NCI-H69 (cell line): Measurements from ENCODE around the gene LIMA1.
"Not testable (repeated sequence)": the region's sequence is repeated elsewhere in the genome, so short reads cannot be mapped to it uniquely, and the experiment has no call there.

Experiments
- DNase-seq: peaks from one replicate; lab custom pipeline; 2025; lab: John Stamatoyannopoulos, UW

Gene LIMA1

GRCh38 chr12:50285253-50285652 is 1.9 kb upstream of the LIMA1 start:
- DNase-seq = no peak

- peak; percentile 66 for DNase-seq
Observed at GRCh38 chr12:50282721-50283228, 545 bp downstream of the LIMA1 start.

GRCh38 chr12:50279501-50279900 is 3.8 kb downstream of the LIMA1 start:
- no peak for DNase-seq

- DNase-seq = no peak
Observed at GRCh38 chr12:50276912-50277671, 6.2 kb downstream of the LIMA1 start.

GRCh38 chr12:50276068-50276467 is 7.3 kb downstream of the LIMA1 start:
- DNase-seq = no peak

- no peak for DNase-seq
Observed at GRCh38 chr12:50275556-50275955, 7.8 kb downstream of the LIMA1 start.

- not testable (repeated sequence) for DNase-seq
Observed at GRCh38 chr12:50275127-50275526, 8.2 kb downstream of the LIMA1 start.

- DNase-seq = no peak
Observed at GRCh38 chr12:50271724-50272247, 11.5 kb downstream of the LIMA1 start.

GRCh38 chr12:50268482-50268881 is 14.8 kb downstream of the LIMA1 start:
- DNase-seq = no peak

GRCh38 chr12:50265770-50266524 is 17.4 kb downstream of the LIMA1 start:
- no peak for DNase-seq

GRCh38 chr12:50263832-50264231 is 19.5 kb downstream of the LIMA1 start:
- no peak for DNase-seq

GRCh38 chr12:50261654-50262053 is 21.7 kb downstream of the LIMA1 start:
- peak; percentile 12 for DNase-seq

GRCh38 chr12:50258167-50258551 is 25.2 kb downstream of the LIMA1 start:
- no peak for DNase-seq

- DNase-seq = peak; percentile 48
Observed at GRCh38 chr12:50257236-50258166, 25.8 kb downstream of the LIMA1 start.

- no peak for DNase-seq
Observed at GRCh38 chr12:50256761-50257160, 26.6 kb downstream of the LIMA1 start.

GRCh38 chr12:50252977-50253602 is 30.2 kb downstream of the LIMA1 start:
- DNase-seq = no peak

- no peak for DNase-seq
Observed at GRCh38 chr12:50251619-50252252, 31.6 kb downstream of the LIMA1 start.

GRCh38 chr12:50249464-50250182 is 33.7 kb downstream of the LIMA1 start:
- no peak for DNase-seq

- DNase-seq = no peak
Observed at GRCh38 chr12:50248883-50249282, 34.4 kb downstream of the LIMA1 start.

GRCh38 chr12:50248411-50248810 is 34.9 kb downstream of the LIMA1 start:
- DNase-seq = no peak
